OCI-M1 (cell line): ENCODE measurements around the gene SLC22A17.
A peak's percentile ranks its signal among the peaks of the same experiment; 100 is the strongest.

Experiments used
- DNase-seq: peaks from one replicate; lab custom pipeline; 2025; lab: John Stamatoyannopoulos, UW

SLC22A17 gene

GRCh38 chr14:23381871-23382270 lies 29.2 kb upstream of the SLC22A17 start:
- DNase-seq: no peak

GRCh38 chr14:23380976-23381375 lies 28.3 kb upstream of the SLC22A17 start:
- no peak for DNase-seq

- DNase-seq: no peak
These were observed 27.7 kb upstream of the SLC22A17 start for GRCh38 chr14:23380197-23380914.

- peak; percentile 60 for DNase-seq
These were observed 26.9 kb upstream of the SLC22A17 start for GRCh38 chr14:23379366-23380196.

- no peak for DNase-seq
These were observed 26.0 kb upstream of the SLC22A17 start for GRCh38 chr14:23378612-23379220.

GRCh38 chr14:23377573-23378563 lies 25.2 kb upstream of the SLC22A17 start:
- DNase-seq: peak; percentile 28

- no peak for DNase-seq
These were observed 24.5 kb upstream of the SLC22A17 start for GRCh38 chr14:23377198-23377550.

GRCh38 chr14:23376482-23377197 lies 24.0 kb upstream of the SLC22A17 start, which contains the start of gene CMTM5:
Gene CMTM5 (plus strand): TSS chr14:23377046. CDS start chr14:23377252, 206 bp downstream.
- no peak for DNase-seq

- no peak for DNase-seq
These were observed 23.0 kb upstream of the SLC22A17 start for GRCh38 chr14:23375527-23376251.

- no peak for DNase-seq
These were observed 20.4 kb upstream of the SLC22A17 start for GRCh38 chr14:23373041-23373440.

GRCh38 chr14:23372509-23372908 lies 19.8 kb upstream of the SLC22A17 start, which contains the start of gene IL25:
Gene IL25 (plus strand): TSS chr14:23372809.
- no peak for DNase-seq

- DNase-seq: no peak
These were observed 19.2 kb upstream of the SLC22A17 start for GRCh38 chr14:23371865-23372264.

- no peak for DNase-seq
These were observed 17.5 kb upstream of the SLC22A17 start for GRCh38 chr14:23370221-23370620.

GRCh38 chr14:23366426-23366921 lies 13.8 kb upstream of the SLC22A17 start:
- no peak for DNase-seq

GRCh38 chr14:23365732-23366425 lies 13.2 kb upstream of the SLC22A17 start:
- no peak for DNase-seq

GRCh38 chr14:23365036-23365731 lies 12.5 kb upstream of the SLC22A17 start, which contains the start of gene EFS:
Gene EFS (minus strand): TSS chr14:23365172. CDS start chr14:23365025, 147 bp downstream.
- DNase-seq: no peak

GRCh38 chr14:23364164-23365035 lies 11.7 kb upstream of the SLC22A17 start:
- DNase-seq: no peak

- peak; percentile 10 for DNase-seq
These were observed 9.5 kb upstream of the SLC22A17 start for GRCh38 chr14:23362200-23362599.
